Cortex of kidney (tissue), 1 donor: ENCODE results near the gene ZFHX3.

Experiments used
- DNase-seq: peaks from one replicate; lab custom pipeline; 2025; lab: John Stamatoyannopoulos, UW

The ZFHX3 gene

DNA sequence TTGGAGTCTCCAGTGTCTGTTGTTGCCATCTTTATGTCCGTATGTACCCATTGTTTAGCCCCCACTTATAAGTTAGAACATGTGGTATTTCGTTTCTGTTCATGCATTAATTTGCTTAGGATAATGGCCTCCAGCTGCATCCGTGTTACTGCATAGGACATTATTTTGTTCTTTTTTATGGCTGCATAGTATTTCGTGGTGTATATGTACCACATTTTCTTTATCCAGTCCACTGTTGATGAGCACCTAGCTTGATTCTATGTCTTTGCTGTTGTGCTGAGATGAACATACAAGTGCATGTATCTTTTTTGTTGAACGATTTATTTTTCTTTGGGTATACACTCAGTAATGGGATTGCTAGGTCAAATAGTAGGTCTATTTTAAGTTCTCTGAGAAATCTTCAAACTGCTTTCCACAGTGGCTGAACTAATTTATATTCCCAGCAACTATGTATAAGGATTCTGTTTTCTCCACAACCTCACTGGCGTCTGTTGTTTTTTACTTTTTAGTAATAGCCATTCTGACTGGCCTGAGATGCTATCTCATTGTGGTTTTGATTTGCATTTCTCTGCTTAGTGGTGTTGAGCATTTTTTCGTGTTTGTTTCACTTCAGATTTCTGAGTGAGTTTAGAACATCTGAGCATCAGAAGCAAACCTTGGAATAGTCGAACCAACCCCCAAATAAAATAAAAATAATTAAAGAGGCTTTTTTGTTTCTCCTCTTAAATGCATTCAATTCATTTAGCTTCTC lies 304.7 kb downstream of the ZFHX3 start:
- DNase-seq, result no peak

GRCh38 chr16:72740347-72740746 lies 307.6 kb downstream of the ZFHX3 start:
- no peak for DNase-seq

- no peak for DNase-seq
Measured at GRCh38 chr16:72739577-72739976, 308.4 kb downstream of the ZFHX3 start.

DNA sequence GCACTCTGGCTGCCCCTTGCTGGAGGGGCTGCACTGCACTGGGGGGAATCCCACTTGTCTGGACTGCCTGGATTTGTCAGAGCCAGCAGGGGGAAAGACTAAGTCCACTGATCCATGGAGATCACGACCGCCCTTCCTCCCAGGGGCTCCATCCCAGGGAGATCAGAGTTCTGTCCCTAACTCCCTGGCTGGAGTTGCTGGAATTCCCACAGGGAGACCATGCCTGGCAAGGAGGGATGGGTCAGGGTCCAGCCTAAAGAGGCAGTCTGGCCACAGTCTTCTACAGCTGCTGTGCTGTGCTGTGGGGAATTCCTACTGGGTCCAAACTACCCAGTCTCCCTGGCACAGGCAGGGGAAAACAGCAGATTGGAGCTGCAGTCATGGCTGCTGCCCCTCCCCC lies 311.9 kb downstream of the ZFHX3 start:
- no peak for DNase-seq
